ENCODE data around the gene MMP15. TPM values are rescaled to one million over a fixed set of nuclear protein-coding genes. Genes with fewer than 3 reads are reported as not detected.

Gene MMP15
- total and polyA plus RNA-seq, 2 of the 13 experiments (the other 11 are each of a cell fraction or from before 2014, with no cell fraction given): 35.2 to 44.9 TPM

GRCh38 chr16:58024486-58025350 is 836 bp upstream of the MMP15 start (continued):
- TF ChIP-seq ZNF770 (CRISPR knock-in tag; IDR thresholded peaks at IDR 0.05) (peak; percentile 98), SNAI1 (CRISPR knock-in tag; IDR thresholded peaks at IDR 0.05; ENCODE audit: borderline replicate concordance) (peak; percentile 58; the same call in 1 of the 2 replicates), MIER3 (CRISPR knock-in tag; IDR thresholded peaks at IDR 0.05; ENCODE audit: borderline replicate concordance) (peak; percentile 72; the same call in 1 of the 2 replicates), CSRNP1 (CRISPR knock-in tag; IDR thresholded peaks at IDR 0.05) (peak; percentile 51; the same call in 1 of the 2 replicates), ZBTB46 (CRISPR knock-in tag; IDR thresholded peaks at IDR 0.05; ENCODE audit: borderline replicate concordance) (peak; percentile 26; the same call in 1 of the 2 replicates), KDM5B (CRISPR knock-in tag; IDR thresholded peaks at IDR 0.05; ENCODE audit: borderline replicate concordance) (no peak; the same call in 1 of the 2 replicates), ZMYM3 (CRISPR knock-in tag; IDR thresholded peaks at IDR 0.05) (peak; percentile 79; the same call in 1 of the 2 replicates), SMYD3 (CRISPR knock-in tag; IDR thresholded peaks at IDR 0.05) (no peak; the same call in 1 of the 2 replicates), DZIP1 (CRISPR knock-in tag; IDR thresholded peaks at IDR 0.05) (no peak), CSRNP2 (CRISPR knock-in tag; conservative IDR thresholded peaks at IDR 0.05; ENCODE audit: low read depth) (no peak), ZNF510 (CRISPR knock-in tag; IDR thresholded peaks at IDR 0.05; ENCODE audit: low read depth) (peak; percentile 67), TCF7 (IDR thresholded peaks at IDR 0.05; ENCODE audit: low read depth) (0 out of 2 replicates have a peak, but pooled peaks have one; percentile 10), ZNF274 (CRISPR knock-in tag; IDR thresholded peaks at IDR 0.05) (peak; percentile 93), ZNF644 (CRISPR knock-in tag; IDR thresholded peaks at IDR 0.05; ENCODE audit: low read depth) (peak; percentile 15; the same call in 1 of the 2 replicates), HMGA1 (CRISPR knock-in tag; conservative IDR thresholded peaks at IDR 0.05) (no peak), ZNF282 (IDR thresholded peaks at IDR 0.05; ENCODE audit: partially characterized antibody) (no peak), KMT2B (CRISPR knock-in tag; IDR thresholded peaks at IDR 0.05) (peak; percentile 60; the same call in 1 of the 2 replicates)

Measured in HepG2 (cell line).